HG03558 (cell line): ENCODE measurements around the gene SLC2A3.
"Not testable (repeated sequence)": the region's sequence is repeated elsewhere in the genome, so short reads cannot be mapped to it uniquely, and the experiment has no call there.

ENCODE experiments used
- ATAC-seq: cut with Tn5 transposase; IDR thresholded peaks from one replicate; pipeline ENCODE4 v1.9.1; 2021; ENCODE audit warnings: moderate number of reproducible peaks; ENCODE audit not compliant: unreplicated experiment; ENCODE audit errors: extremely low read depth

SLC2A3 gene

DNA sequence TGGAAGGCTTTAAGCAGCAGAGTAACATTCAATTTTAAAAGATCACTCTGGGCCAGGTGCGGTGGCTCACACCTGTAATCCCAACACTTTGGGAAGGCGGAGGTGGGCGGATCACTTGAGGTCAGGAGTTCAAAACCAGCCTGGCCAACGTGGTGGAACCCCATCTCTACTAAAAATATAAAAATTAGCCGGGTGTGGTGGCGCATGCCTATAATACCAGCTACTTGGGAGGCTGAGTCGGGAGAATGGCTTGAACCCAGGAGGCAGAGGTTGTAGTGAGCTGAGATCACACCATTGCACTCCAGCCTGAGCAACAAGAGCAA, 17.8 kb downstream of the SLC2A3 start:
- ATAC-seq: not testable (repeated sequence)

DNA sequence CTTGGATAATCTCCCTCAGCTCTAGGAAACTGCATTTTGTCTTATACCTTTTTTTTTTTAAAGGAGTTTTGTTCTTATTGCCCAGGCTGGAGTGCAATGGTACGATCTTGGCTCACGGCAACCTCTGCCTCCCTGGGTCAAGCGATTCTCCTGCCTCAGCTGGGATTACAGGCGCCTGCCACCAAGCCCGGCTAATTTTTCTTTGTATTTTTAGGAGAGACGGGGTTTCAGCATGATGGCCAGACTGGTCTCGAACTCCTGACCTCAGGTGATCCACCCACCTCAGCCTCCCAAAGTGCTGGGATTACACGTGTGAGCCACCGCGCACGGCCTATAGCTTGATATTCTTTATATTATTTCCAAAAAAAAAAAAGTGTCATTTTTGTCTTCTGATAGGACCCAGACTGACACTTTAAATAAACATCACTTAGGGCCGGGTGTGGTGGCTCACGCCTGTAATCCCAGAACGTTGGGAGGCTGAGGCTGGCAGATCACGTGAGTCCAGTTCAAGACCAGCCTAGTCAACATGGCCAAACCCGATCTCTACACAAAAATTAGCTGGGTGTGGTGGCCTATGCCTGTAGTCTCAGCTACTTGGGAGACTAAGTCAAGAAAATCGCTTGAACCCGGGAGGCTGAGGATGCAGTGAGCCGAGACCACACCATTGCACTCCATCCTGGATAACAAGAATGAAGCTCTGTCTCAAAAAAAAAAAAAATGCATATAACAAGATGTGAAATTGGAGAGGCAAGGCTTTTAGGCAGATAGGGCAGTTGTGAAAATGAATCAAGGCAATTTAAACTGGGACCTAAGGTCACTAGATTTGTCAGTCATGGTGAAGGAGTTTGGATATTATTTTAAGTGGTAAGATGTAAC, 18.4 kb downstream of the SLC2A3 start:
- no peak for ATAC-seq

DNA sequence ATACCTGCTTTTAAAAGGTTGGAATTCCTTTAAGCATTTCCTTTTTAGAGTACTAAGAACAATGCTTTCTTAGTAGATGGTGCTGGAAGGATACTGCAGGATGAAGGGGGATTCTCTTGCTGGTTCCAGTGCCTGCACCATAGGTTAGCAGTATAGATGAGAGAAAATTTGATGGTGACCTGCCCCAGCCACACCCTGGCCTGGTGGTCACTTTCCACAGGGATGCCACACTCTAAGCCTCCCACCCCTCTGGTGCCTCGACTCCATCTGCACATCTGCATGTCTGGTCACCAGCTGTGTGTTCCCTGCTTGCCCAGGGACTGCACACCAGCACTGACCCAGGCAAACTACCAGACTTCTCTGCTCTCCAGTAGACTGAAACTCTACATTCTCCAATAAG, 19.1 kb downstream of the SLC2A3 start:
- ATAC-seq: no peak

DNA sequence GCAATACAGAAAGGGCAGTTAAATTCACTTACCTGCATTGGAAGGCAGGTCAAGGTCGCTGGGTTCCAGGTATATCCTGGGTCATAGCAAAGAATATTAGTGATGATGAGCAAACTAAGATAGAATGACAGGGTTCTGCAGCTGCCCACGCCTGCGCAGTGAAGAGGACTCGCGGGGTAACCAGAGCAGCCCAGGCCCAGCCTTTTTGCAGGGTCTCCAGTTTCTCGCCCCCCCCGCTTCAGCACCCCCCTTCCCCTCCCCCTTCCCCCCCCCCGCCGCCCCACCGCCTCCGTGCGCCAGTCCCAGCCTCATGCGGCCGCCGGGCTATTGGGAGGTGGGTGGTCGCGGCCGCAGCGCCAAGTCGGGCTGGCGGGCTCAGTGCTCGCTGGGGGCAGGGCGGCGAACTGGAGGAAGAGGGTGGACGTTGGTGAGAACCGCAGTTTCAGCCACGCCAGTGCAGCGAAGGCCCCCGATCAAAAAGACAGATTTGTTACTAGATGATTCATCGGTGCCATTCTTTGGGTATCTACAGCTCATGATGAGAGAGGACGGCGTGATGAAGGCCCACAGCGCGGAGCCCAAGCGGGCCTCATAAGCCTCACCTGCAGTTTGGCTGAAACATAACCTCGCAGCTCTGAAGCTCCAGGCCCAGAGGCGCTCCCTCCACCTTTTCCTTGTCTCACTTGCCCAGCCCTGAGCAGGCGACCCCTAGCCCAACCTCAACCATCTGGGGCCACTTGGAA, 20.2 kb downstream of the SLC2A3 start:
- ATAC-seq: no peak

DNA sequence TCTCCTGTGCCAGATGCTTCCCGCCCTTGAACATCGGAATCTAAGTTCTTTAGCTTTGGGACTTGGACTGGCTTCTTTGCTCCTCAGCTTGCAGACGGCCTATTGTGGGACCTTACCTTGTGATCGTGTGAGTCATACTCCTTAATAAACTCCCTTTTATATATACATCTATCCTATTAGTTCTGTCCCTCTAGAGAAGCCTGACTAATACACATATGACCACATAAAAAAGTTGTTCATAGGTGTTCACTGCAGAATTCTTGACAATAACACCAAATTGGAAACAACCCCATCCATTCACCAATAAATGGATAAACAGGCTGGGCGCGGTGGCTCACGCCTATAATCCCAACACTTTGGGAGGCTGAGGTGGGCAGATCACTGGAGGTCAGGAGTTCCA, 25.9 kb downstream of the SLC2A3 start:
- ATAC-seq: not testable (repeated sequence)

DNA sequence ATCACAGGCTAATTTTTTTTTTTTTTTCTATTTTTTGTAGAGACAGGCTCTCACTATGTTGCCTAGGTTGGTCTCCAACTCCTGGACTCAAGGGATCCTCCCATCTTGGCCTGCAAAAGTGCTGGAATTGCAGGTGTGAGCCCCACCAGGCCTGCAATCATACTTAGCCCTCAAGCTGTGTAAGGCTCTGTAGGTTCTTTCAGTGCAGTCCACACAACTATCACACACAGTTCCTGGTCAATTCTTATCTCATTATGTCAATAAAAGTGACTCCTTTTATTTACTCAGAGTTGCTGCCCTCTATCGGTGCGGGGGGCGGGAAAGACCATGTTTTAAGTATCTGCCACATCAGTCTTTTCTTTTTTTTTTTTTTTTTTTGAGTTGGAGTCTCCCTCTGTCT, 29.0 kb downstream of the SLC2A3 start:
- ATAC-seq: no peak

DNA sequence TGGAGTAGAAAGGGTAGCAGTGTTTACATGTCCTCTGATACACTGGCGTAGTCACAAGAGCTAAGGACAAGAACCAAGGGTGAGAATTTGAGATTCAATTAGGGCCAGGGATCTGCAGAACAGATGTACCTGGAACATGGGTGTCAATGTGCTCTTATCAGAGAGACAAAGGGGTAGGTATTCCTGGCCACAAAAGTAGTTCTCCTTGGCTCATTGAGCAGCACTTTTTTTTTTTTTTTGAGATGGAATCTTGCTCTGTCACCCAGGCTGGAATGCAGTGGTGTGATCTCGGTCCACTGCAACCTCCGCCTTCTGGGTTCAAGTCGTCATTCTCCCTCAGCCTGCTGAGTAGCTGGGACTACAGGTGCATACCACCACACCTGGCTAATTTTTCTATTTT, 29.7 kb downstream of the SLC2A3 start:
- not testable (repeated sequence) for ATAC-seq

DNA sequence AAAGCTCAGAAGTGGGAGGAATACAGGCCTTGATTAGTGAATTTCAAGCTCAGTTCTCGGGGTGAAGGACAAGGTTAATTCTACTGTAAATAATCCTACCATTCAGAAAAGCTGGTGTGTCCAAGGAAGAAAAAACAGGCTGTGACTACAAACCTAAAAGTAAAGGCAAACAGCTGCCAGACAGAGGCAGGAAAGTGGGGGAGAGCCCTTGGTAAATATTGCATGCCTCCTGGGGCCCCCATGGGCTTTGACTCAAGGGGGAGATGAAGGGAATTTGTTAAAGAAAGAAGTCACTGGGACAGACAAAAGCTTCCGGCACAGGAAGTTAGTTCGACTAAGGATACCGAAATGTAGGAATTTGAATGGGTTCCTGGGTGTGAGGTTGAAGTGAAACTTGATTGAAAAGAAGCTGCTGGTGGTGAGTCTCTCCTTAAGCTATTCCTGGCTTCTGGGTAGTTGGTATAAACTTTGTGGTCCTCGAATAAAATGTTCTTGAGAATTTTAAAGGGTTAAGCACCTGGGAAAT, 30.3 kb downstream of the SLC2A3 start:
- not testable (repeated sequence) for ATAC-seq

DNA sequence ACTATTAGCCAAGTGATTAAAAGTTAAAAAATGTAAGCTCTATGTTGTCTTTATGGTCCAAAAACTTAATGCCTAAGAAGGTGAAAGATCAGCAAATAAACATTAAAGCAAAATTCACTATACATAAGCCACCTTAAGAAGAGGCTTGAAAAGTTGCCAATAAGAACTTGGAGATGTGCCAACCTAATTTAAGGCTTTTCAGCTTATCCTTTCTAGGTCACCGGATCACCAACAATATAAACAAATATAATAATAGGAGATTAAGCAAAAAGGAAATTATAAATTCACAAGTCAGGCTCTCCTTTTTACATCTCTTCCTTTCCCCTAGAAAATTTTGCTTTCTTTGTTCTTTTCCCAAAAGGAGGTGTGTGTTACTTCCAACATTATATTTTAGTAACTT, 30.9 kb downstream of the SLC2A3 start:
- no peak for ATAC-seq

DNA sequence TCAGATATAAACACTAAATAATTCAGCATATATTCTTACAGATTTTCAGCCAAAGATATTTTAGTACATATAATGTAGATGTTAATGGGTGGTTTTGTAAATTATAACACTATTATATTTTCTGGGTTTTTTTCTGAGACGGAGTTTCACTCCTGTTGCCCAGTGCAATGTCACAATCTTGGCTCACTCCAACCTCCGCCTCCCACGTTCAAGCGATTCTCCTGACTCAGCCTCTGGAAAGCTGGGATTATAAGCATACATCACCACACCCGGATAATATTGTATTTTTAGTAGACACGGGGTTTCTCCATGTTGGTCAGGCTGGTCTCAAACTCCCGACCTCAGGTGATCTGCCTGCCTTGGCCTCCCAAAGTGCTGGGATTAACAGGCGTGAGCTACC, 33.6 kb downstream of the SLC2A3 start:
- not testable (repeated sequence) for ATAC-seq

DNA sequence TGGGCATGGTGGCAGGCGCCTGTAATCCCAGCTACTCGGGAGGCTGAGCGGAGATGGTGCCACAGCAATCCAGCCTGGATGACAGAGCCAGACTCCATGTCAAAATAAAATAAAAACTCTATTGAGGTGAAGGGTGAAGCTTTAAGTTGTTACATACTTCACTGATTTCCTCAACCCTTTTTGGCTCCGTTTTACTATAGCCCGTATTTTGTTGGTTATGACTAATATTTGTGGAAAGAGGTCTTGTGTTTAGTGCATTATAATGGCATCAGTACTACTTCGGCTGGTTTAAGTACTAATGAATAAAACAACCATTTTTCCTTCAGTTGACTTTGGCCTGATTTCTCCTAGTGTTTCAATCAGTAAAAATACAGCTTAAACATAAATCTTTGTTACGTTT, 36.2 kb downstream of the SLC2A3 start:
- no peak for ATAC-seq

DNA sequence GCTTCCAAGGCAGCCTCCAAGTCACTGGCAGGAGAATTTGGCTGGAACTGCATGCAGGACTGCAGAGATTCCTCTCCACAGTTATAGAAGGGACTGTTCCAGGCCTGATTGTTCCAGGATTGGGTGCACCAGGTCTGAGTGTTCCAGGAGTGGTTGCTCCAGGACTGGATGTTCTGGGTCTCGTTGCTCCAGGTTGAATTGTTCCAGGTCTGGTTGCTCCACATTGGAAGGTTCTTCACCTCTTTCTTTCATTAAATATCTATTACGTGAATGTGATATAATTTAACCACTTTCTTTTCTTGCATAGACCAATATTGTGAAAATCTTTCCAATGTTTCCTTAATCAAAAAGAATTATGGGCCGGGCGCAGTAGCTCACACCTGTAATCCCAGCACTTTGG, 39.3 kb downstream of the SLC2A3 start:
- ATAC-seq: not testable (repeated sequence)

DNA sequence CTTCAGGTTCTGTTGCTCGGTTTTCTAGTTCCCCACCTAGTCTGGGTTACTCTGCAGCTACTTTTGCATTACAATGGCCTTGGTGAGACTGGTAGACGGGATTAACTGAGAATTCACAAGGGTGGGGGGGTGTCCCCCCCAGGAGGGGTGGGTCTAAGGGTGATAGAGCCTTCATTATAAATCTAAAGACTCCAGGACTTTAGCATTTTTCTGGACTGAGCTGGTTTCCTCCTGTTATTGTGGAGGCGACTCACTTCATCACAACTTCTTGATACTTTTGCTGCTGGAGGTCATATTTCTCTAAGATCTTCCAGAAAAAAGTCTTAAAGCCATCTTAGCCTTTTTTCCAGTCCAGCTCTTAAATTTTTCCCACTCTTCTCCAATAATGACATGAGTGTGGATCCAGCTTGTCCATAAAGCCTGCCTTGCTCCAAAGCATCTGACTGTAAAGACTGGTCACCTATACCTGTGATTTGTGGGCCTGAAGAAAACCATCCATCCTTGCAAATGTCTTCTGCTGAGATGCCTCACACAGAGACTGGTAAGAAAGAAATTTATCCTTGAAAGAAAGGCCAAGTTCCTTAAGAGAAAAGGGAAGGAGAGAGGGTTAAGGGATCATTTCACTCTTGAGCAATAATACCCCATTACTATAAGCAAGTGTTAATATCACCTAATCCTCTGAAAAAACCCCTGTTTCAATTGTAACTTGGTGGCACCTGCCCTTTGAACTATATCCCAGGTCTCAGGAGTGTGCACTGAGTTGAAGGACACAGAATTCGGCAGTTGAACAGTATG, 43.6 kb downstream of the SLC2A3 start:
- ATAC-seq: no peak

DNA sequence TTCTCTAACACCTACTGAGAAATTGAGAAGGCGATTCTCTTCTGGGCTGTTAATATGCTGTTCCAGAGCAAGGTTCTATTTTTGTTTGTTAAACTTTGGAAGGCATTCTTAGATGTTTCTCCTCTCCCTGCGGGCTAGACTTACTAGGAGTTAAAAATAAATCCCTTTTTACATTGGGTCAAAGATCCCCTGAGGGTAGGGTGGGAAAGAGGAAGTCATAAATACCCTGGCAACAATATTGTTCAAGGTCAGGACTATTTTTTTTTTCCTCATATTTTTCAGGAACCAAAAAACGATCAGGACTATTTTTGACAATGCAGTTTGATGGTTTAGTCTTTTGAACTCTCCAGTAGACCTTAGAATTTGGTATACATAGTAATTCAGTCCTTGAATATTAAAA, 51.3 kb downstream of the SLC2A3 start:
- ATAC-seq: no peak

DNA sequence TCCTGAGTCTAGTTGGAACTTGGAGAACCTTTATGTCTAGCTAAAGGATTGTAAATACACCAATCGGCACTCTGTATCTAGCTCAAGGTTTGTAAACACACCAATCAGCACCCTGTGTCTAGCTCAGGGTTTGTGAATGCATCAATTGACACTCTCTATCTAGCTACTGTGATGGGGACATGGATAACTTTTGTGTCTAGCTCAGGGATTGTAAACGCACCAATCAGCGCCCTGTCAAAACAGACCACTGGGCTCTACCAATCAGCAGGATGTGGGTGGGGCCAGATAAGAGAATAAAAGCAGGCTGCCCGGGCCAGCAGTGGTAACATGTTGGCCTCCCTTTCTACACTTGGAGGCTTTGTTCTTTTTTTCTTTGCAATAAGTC, 54.3 kb downstream of the SLC2A3 start:
- not testable (repeated sequence) for ATAC-seq

DNA sequence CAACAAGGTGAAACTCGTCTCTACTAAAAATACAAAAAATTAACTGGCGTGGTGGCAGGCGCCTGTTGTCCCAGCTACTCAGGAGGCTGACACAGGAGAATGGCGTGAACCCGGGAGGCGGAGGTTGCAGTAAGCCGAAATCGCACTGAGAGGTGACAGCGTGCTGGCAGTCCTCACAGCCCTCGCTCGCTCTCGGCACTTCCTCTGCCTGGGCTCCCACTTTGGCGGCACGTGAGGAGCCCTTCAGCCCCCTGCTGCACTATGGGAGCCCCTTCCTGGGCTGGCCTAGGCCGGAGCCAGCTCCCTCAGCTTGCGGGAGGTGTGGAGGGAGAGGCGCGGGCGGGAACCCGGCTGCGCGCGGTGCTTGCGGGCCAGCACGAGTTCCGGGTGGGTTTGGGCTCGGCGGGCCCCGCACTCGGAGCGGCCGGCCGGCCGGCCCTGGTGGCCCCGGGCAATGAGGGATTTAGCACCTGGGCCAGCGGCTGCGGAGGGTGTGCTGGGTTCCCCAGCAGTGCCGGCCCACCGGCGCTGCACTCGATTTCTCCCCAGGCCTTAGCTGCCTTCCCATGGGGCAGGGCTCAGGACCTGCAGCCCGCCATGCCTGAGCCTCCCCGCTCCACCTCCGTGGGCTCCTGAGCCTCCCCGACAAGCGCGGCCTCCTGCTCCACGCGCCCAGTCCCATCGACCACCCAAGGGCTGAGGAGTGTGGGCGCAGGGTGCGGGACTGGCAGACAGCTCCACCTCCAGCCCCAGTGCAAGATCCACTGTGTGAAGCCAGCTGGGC, 54.8 kb downstream of the SLC2A3 start:
- ATAC-seq: not testable (repeated sequence)

DNA sequence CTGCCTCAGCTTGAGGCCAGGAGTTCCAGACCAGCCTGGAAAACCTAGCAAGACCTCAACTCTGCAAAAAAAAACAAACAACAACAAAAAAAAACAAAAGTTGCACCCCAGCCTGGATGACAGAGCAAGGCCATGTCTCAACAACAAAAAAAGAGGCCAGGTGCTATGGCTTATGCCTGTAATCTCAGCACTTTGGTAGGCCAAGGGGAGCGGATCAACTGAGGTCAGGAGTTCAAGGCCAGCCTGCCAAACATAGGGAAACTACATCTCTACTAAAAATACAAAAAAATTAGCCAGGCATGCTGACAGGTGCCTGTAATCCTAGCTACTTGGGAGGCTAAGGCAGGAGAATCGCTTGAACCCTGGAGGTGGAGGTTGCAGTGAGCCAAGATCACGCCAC, 56.7 kb downstream of the SLC2A3 start:
- no peak for ATAC-seq

DNA sequence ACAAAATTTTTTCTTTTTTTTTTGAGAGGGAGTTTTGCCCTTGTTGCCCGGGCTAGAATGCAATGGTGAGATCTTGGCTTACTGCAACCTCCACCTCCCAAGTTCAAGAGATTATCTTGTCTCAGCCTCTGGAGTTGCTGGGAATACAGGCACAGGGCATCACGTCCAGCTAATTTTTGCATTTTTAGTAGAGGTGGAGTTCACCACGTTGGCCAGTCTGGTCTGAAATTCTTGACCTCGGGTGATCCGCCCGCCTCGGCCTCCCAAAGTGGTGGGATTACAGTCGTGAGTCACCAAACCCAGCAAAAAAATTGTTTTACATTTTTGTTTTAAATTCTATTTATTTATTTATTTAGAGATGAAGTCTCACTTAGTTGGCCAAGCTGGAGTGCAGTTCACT, 58.6 kb downstream of the SLC2A3 start:
- no peak for ATAC-seq

DNA sequence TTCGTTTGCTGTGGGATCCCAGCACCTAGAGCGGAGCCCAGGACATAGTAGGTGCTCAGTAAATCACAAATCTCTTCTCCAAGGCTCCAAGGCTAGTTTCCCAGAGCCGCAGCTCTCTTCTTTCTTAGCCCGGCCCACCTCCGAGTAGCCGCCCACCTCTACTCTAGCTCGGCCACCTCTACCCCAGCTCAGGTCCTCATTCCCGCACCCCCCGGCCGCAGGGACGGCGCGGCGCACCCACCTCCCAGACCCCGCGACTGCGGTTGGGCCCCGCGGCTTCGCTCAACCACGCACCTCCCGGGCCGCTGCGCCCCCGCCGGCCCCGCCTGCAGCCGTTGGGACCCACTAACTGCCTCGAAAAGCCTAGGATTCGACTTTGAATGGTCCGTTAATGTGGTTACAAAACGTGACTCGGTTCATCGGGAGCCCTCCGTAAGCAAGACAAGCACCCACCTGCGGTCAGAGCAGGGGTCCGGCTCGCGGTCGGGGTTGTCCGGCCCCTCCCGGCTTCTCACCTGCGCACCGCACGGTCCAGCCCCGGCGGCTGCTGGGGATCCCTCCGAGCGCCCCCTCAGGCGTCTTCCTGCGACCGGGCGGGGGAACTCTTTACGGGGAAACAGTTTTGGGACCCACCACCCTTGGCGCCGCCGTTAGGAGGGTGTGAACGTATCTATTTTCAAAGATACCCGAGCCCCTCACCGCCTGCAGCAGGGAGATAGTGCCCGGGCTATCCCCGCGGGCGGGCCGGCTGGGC, 63.2 kb downstream of the SLC2A3 start, which contains the start of gene SLC2A14:
Gene SLC2A14, minus strand, starts transcription at position 350 of the 754 bp plus-strand sequence. CDS start 3,035 bp downstream, outside the sequence.
- ATAC-seq: no peak
